IPS-18a (cell line): ENCODE data around the gene SMG6.

Experiments used
- H3K27ac ChIP-seq: one replicate; pipeline ENCODE4 v1.5.1; 2013; ENCODE audit warnings: low read length
- H3K27me3 ChIP-seq: one replicate; pipeline ENCODE4 v1.6.1; 2013; ENCODE audit warnings: mild to moderate bottlenecking, low read length; ENCODE audit not compliant: control insufficient read depth, insufficient read depth
- H3K36me3 ChIP-seq: one replicate; pipeline ENCODE4 v1.6.1; 2013; ENCODE audit warnings: low read depth, low read length; ENCODE audit not compliant: control insufficient read depth
- H3K4me1 ChIP-seq: one replicate; pipeline ENCODE4 v1.6.1; 2013; ENCODE audit warnings: low read depth, low read length; ENCODE audit not compliant: control insufficient read depth
- H3K4me3 ChIP-seq: one replicate; pipeline ENCODE4 v1.5.1; 2013; ENCODE audit warnings: low read length
- H3K9ac ChIP-seq: one replicate; pipeline ENCODE4 v1.6.1; 2013; ENCODE audit warnings: mild to moderate bottlenecking, low read length, moderate library complexity
- H3K9me3 ChIP-seq: one replicate; pipeline ENCODE4 v1.6.1; 2013; ENCODE audit warnings: low read depth, low read length; ENCODE audit not compliant: control insufficient read depth

SMG6 gene

DNA sequence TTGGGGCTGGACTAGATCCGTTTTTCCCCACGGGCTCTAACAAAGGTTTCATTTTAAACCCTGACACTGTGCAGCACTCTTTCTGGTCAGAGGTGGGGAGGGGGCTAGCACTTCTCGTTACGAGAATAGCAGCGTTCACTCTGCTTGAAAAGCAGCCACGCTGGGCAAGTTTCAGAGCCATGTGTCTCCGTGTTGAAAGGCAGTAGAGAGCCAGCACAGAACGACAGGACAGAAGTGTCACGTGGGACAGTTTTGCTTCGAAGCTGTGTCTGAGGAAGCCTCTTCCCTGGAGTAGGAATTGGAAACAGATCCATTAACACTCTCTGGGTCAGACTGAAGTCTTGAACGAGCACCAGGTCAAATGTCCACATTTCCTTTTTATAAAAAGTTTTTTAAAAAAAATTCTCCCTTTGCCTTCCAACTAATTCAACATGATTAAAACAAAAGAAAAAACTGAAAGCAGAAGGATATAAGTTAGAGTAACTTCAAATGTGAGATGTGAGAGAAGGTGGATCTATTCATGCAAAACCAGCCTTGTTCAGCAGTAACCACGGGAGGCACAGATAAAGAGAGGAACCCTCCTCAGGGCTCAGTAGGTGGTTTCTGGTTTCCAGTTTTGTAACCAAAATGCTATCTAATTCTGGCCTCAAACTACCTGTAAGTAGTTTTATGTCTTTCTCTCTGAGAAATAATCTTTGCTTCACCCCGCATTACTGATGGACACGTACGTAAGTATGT lies 65.0 kb downstream of the SMG6 start:
- Histone ChIP-seq H3K36me3 (peaks cover 5% of the 10 kb centered on the region), H3K27ac (no peak overlapping the region), H3K9ac (no peak overlapping the region), H3K4me1 (no peaks in the 10 kb centered on the region), H3K27me3 (no peaks in the 10 kb centered on the region), H3K9me3 (no peaks in the 10 kb centered on the region), H3K4me3 (no peak overlapping the region)

DNA sequence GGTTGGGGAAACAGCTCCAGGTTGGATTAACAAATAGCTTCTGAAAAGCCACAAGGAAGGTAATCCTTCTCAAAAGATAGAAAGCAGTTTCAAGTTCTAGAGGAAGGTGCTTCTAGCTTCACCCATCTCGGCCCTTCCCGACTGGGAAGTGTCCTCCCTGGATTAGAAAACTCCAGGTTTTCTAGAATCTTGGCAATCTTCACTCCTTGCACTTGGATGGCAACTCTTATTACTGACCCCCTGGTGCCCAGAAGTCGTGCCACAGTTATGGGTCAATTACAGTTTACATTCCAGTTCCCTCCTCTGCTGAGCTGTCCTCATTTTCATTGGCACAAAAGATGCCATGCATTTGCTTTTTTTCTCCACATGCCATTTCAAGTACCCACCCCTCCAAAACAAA lies 65.6 kb downstream of the SMG6 start:
- no peak overlapping the region for H3K9ac ChIP-seq
- H3K4me1 ChIP-seq, result no peaks in the 10 kb centered on the region
- H3K27me3 ChIP-seq, result no peaks in the 10 kb centered on the region
- no peak overlapping the region for H3K27ac ChIP-seq
- peaks cover 2% of the 10 kb centered on the region for H3K36me3 ChIP-seq
- no peak overlapping the region for H3K4me3 ChIP-seq
- H3K9me3 ChIP-seq, result no peaks in the 10 kb centered on the region

GRCh38 chr17:2237521-2237921 lies 66.1 kb downstream of the SMG6 start:
- no peaks in the 10 kb centered on the region for H3K27me3 ChIP-seq
- no peaks in the 10 kb centered on the region for H3K9me3 ChIP-seq
- H3K4me1 ChIP-seq, result no peaks in the 10 kb centered on the region
- no peaks in the 10 kb centered on the region for H3K36me3 ChIP-seq
- H3K27ac ChIP-seq, result no peak overlapping the region
- H3K9ac ChIP-seq, result no peak overlapping the region
- H3K4me3 ChIP-seq, result no peak overlapping the region

GRCh38 chr17:2235792-2236366 lies 67.7 kb downstream of the SMG6 start:
- Histone ChIP-seq H3K9me3 (no peaks in the 10 kb centered on the region), H3K4me3 (no peak overlapping the region), H3K9ac (no peak overlapping the region), H3K27ac (no peak overlapping the region), H3K27me3 (no peaks in the 10 kb centered on the region), H3K4me1 (no peaks in the 10 kb centered on the region), H3K36me3 (no peaks in the 10 kb centered on the region)

GRCh38 chr17:2235265-2235664 lies 68.3 kb downstream of the SMG6 start:
- no peaks in the 10 kb centered on the region for H3K36me3 ChIP-seq
- no peak overlapping the region for H3K4me3 ChIP-seq
- no peak overlapping the region for H3K27ac ChIP-seq
- H3K27me3 ChIP-seq, result no peaks in the 10 kb centered on the region
- no peaks in the 10 kb centered on the region for H3K4me1 ChIP-seq
- no peaks in the 10 kb centered on the region for H3K9me3 ChIP-seq
- H3K9ac ChIP-seq, result no peak overlapping the region

- H3K4me3 ChIP-seq, result no peak overlapping the region
- no peak overlapping the region for H3K27ac ChIP-seq
- no peak overlapping the region for H3K9ac ChIP-seq
- H3K4me1 ChIP-seq, result no peaks in the 10 kb centered on the region
- H3K36me3 ChIP-seq, result no peaks in the 10 kb centered on the region
- H3K9me3 ChIP-seq, result no peaks in the 10 kb centered on the region
- H3K27me3 ChIP-seq, result no peaks in the 10 kb centered on the region
Measured at GRCh38 chr17:2233441-2233947, 70.1 kb downstream of the SMG6 start.

DNA sequence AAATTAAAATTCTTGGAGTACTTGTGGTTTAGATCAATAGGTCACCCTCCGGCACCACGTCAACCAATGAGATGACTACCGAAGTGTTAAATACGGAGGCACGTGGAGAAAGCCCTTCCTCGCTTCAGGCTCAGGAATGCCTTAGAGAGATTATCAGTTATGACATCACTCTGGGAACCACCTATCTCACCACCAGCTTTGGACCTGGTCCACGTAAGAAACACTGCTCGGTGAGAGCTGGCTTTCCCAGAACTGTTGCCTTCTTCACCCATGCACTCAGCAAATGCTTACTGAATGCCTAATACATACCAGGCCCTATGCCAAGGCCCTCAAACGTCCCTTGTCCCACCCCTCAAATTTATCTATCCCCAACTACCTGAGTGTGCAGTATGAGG lies 71.3 kb downstream of the SMG6 start:
- Histone ChIP-seq H3K9me3 (no peaks in the 10 kb centered on the region), H3K36me3 (no peaks in the 10 kb centered on the region), H3K4me1 (no peaks in the 10 kb centered on the region), H3K9ac (no peak overlapping the region), H3K27me3 (no peaks in the 10 kb centered on the region), H3K4me3 (no peak overlapping the region), H3K27ac (no peak overlapping the region)

- Histone ChIP-seq H3K4me1 (no peaks in the 10 kb centered on the region), H3K27me3 (no peaks in the 10 kb centered on the region), H3K36me3 (no peaks in the 10 kb centered on the region), H3K27ac (no peak overlapping the region), H3K4me3 (no peak overlapping the region), H3K9me3 (no peaks in the 10 kb centered on the region), H3K9ac (no peak overlapping the region)
Measured at GRCh38 chr17:2230877-2231276, 72.7 kb downstream of the SMG6 start.

GRCh38 chr17:2227025-2227699 lies 76.4 kb downstream of the SMG6 start:
- H3K4me1 ChIP-seq, result no peaks in the 10 kb centered on the region
- H3K9ac ChIP-seq, result no peak overlapping the region
- H3K27ac ChIP-seq, result no peak overlapping the region
- no peaks in the 10 kb centered on the region for H3K36me3 ChIP-seq
- H3K4me3 ChIP-seq, result no peak overlapping the region
- H3K27me3 ChIP-seq, result no peaks in the 10 kb centered on the region
- no peaks in the 10 kb centered on the region for H3K9me3 ChIP-seq

- Histone ChIP-seq H3K9ac (no peak overlapping the region), H3K4me3 (no peak overlapping the region), H3K27ac (no peak overlapping the region)
Measured at GRCh38 chr17:2223617-2223927, 80.0 kb downstream of the SMG6 start.

GRCh38 chr17:2222901-2223616 lies 80.5 kb downstream of the SMG6 start:
- Histone ChIP-seq H3K36me3 (no peaks in the 10 kb centered on the region), H3K9ac (no peak overlapping the region), H3K27ac (no peak overlapping the region), H3K4me3 (no peak overlapping the region), H3K27me3 (no peaks in the 10 kb centered on the region), H3K4me1 (peaks cover 4% of the 10 kb centered on the region), H3K9me3 (no peaks in the 10 kb centered on the region)

More at GRCh38 chr17:2223617-2223927, 80.0 kb downstream of the SMG6 start:
- Histone ChIP-seq H3K27me3 (no peaks in the 10 kb centered on the region), H3K9me3 (no peaks in the 10 kb centered on the region), H3K4me1 (peaks cover 4% of the 10 kb centered on the region), H3K36me3 (no peaks in the 10 kb centered on the region)
